LNCAP (cell line): Measurements from ENCODE around the gene SLC25A29.

Experiments
- CTCF ChIP-seq: fragments of 450-650 bp; IDR thresholded peaks from 2 replicates; pipeline ENCODE4 v1.5.1; 2017; ENCODE audit warnings: mild to moderate bottlenecking

SLC25A29 gene

GRCh38 chr14:100306101-100306997 is at the start of gene SLC25A29:
TSS of gene SLC25A29 (minus strand) at chr14:100306444. CDS start at chr14:100306232, 212 bp downstream.
- TF ChIP-seq CTCF, result no peak

- no peak for TF ChIP-seq CTCF
Observed at GRCh38 chr14:100350986-100351385, 44.7 kb upstream of the SLC25A29 start.

- no peak for TF ChIP-seq CTCF
Observed at GRCh38 chr14:100350276-100350926, 44.2 kb upstream of the SLC25A29 start.

- no peak for TF ChIP-seq CTCF
Observed at GRCh38 chr14:100348784-100349685, 42.8 kb upstream of the SLC25A29 start.

- no peak for TF ChIP-seq CTCF
Observed at GRCh38 chr14:100348253-100348729, 42.0 kb upstream of the SLC25A29 start.

- no peak for TF ChIP-seq CTCF
Observed at GRCh38 chr14:100346306-100347091, 40.3 kb upstream of the SLC25A29 start.
